Sigmoid colon (tissue), 4 donors: Measurements from ENCODE around the gene FGGY.

Source experiments
- POLR2AphosphoS5 ChIP-seq, 4 donors: sonication (generic); formaldehyde crosslinking; IDR thresholded peaks; one replicate each; pipeline ENCODE4 v1.6.1; 2017; ENCODE audit warnings: antibody characterized with exemption in 4 of 4
- TF ChIP-seq, protein P1 (sequence below), 4 experiments: fragments of 450-650 bp in 3 of 4; fragments of 200-600 bp in 1 of 4; IDR thresholded peaks; one replicate each; pipeline ENCODE4 v1.5.1; 2016 to 2019; ENCODE audit warnings: antibody characterized with exemption in 4 of 4, mild to moderate bottlenecking in 3 of 4, moderate library complexity in 2 of 4

DNA sequence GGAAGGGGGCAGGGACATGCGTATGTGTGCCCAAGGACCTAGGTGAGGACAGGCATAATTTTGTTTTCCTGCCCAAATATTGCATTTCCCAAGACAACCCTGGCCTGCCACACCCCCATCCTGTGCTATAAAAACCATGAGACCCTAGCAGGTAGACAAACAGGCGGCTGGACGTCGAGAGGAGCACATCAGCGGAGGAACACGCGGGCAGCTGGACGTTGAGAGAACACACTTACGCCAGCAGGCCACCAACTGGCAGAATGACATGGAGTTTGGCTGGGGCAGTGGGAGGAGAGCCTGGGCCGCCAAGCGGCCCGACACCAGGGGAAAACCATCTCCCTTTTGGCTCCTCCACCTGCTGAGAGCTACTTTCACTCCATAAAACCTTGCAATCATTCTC, 3.0 kb upstream of the FGGY start:
- TF ChIP-seq, protein P1, sequence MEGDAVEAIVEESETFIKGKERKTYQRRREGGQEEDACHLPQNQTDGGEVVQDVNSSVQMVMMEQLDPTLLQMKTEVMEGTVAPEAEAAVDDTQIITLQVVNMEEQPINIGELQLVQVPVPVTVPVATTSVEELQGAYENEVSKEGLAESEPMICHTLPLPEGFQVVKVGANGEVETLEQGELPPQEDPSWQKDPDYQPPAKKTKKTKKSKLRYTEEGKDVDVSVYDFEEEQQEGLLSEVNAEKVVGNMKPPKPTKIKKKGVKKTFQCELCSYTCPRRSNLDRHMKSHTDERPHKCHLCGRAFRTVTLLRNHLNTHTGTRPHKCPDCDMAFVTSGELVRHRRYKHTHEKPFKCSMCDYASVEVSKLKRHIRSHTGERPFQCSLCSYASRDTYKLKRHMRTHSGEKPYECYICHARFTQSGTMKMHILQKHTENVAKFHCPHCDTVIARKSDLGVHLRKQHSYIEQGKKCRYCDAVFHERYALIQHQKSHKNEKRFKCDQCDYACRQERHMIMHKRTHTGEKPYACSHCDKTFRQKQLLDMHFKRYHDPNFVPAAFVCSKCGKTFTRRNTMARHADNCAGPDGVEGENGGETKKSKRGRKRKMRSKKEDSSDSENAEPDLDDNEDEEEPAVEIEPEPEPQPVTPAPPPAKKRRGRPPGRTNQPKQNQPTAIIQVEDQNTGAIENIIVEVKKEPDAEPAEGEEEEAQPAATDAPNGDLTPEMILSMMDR (IDR thresholded peaks at IDR 0.05) = no peak
- no peak for TF ChIP-seq POLR2AphosphoS5 (IDR thresholded peaks at IDR 0.05)
